22Rv1 (cell line): Measurements from ENCODE around the gene HIVEP3.

Experiments
- H3K27ac ChIP-seq: fragments of 450-650 bp; 2 replicates; pipeline ENCODE4 v1.5.1; 2017
- CTCF ChIP-seq: fragments of 450-650 bp; IDR thresholded peaks from 2 replicates; pipeline ENCODE4 v1.5.1; 2017; ENCODE audit warnings: mild to moderate bottlenecking
- ZFX ChIP-seq: fragments of 450-650 bp; IDR thresholded peaks from 2 replicates; pipeline ENCODE4 v1.6.1; 2017; ENCODE audit warnings: antibody characterized with exemption, borderline replicate concordance

HIVEP3 gene

GRCh38 chr1:41862384-41863221, 56.1 kb downstream of the HIVEP3 start:
- TF ChIP-seq ZFX (no peak), CTCF (no peak)
- no peak overlapping the region for H3K27ac ChIP-seq

- TF ChIP-seq CTCF (no peak), ZFX (no peak)
- H3K27ac ChIP-seq = no peak overlapping the region
These were observed 57.0 kb downstream of the HIVEP3 start for GRCh38 chr1:41861535-41862383.

GRCh38 chr1:41860771-41861170, 58.0 kb downstream of the HIVEP3 start:
- TF ChIP-seq CTCF (no peak), ZFX (no peak)
- H3K27ac ChIP-seq = no peak overlapping the region

- no peak overlapping the region for H3K27ac ChIP-seq
- no peak for TF ChIP-seq CTCF
- no peak for TF ChIP-seq ZFX
These were observed 58.5 kb downstream of the HIVEP3 start for GRCh38 chr1:41860214-41860613.

GRCh38 chr1:41859686-41860085, 59.0 kb downstream of the HIVEP3 start:
- TF ChIP-seq ZFX = no peak
- no peak for TF ChIP-seq CTCF
- no peak overlapping the region for H3K27ac ChIP-seq

- TF ChIP-seq CTCF (no peak), ZFX (no peak)
- no peak overlapping the region for H3K27ac ChIP-seq
These were observed 61.8 kb downstream of the HIVEP3 start for GRCh38 chr1:41856944-41857285.
